Measurements from ENCODE around the gene MEG3.

Gene MEG3

GRCh38 chr14:100819453-100819828 is 6.5 kb upstream of the MEG3 start:
- TF ChIP-seq CTCF (IDR thresholded peaks at IDR 0.05; ENCODE audit: borderline replicate concordance, control extremely low read depth, extremely low read depth, insufficient read depth, missing control alignments): no peak
- no peak for DNase-seq (ENCODE audit: low spot score)
- in situ Hi-C loops (cut with MboI; ENCODE audit: low sequenced_read_pairs, unreplicated experiment): no loop called here

GRCh38 chr14:100819829-100820475 is 6.0 kb upstream of the MEG3 start:
- TF ChIP-seq CTCF (IDR thresholded peaks at IDR 0.05; ENCODE audit: borderline replicate concordance, control extremely low read depth, extremely low read depth, insufficient read depth, missing control alignments): no peak
- in situ Hi-C loops (cut with MboI; ENCODE audit: low sequenced_read_pairs, unreplicated experiment): no loop called here
- DNase-seq (ENCODE audit: low spot score): no peak

GRCh38 chr14:100820957-100821356 is 5.0 kb upstream of the MEG3 start:
- no peak for TF ChIP-seq CTCF (IDR thresholded peaks at IDR 0.05; ENCODE audit: borderline replicate concordance, control extremely low read depth, extremely low read depth, insufficient read depth, missing control alignments)
- DNase-seq (ENCODE audit: low spot score): no peak
- in situ Hi-C loops (cut with MboI; ENCODE audit: low sequenced_read_pairs, unreplicated experiment): no loop called here

- in situ Hi-C loops (cut with MboI; ENCODE audit: low sequenced_read_pairs, unreplicated experiment): no loop called here
- no peak for DNase-seq (ENCODE audit: low spot score)
- TF ChIP-seq CTCF (IDR thresholded peaks at IDR 0.05; ENCODE audit: borderline replicate concordance, control extremely low read depth, extremely low read depth, insufficient read depth, missing control alignments): no peak
These were observed 3.9 kb upstream of the MEG3 start for GRCh38 chr14:100822013-100822412.

GRCh38 chr14:100822532-100823296 is 3.2 kb upstream of the MEG3 start:
- in situ Hi-C loops (cut with MboI; ENCODE audit: low sequenced_read_pairs, unreplicated experiment): no loop called here
- DNase-seq (ENCODE audit: low spot score): no peak
- no peak for TF ChIP-seq CTCF (IDR thresholded peaks at IDR 0.05; ENCODE audit: borderline replicate concordance, control extremely low read depth, extremely low read depth, insufficient read depth, missing control alignments)

- in situ Hi-C loops (cut with MboI; ENCODE audit: low sequenced_read_pairs, unreplicated experiment): no loop called here
- DNase-seq (ENCODE audit: low spot score): no peak
- no peak for TF ChIP-seq CTCF (IDR thresholded peaks at IDR 0.05; ENCODE audit: borderline replicate concordance, control extremely low read depth, extremely low read depth, insufficient read depth, missing control alignments)
These were observed 2.4 kb upstream of the MEG3 start for GRCh38 chr14:100823413-100824080.

Data from GM13976 (cell line).